Small intestine (tissue), 7 donors: ENCODE data around the gene ITSN1. TPM values are rescaled to one million over a fixed set of nuclear protein-coding genes. Genes with fewer than 3 reads are reported as not detected.

ENCODE experiments used
- DNase-seq, 2 donors: peaks; one replicate each; pipeline versions ENCODE4 v3.0.0 to v3.0.0-alpha.2; 2013
- FAIRE-seq: peaks from 2 replicates; lab custom pipeline; 2012; peaks lifted over from hg19 to GRCh38; lab: Jason Lieb, UNC
- H3K27ac ChIP-seq, 3 donors: one replicate each; pipeline ENCODE4 v1.5.1; 2013; ENCODE audit warnings: low read length in 2 of 3, mild to moderate bottlenecking in 2 of 3, control low read depth in 1 of 3, inconsistent platforms in 1 of 3, low read depth in 1 of 3, moderate library complexity in 1 of 3
- H3K27me3 ChIP-seq, 3 donors: one replicate each; pipeline ENCODE4 v1.6.1; 2013; ENCODE audit warnings: low read length in 3 of 3, inconsistent platforms in 1 of 3; ENCODE audit not compliant: control insufficient read depth in 3 of 3, insufficient read depth in 3 of 3
- H3K36me3 ChIP-seq, 3 donors: one replicate each; pipeline ENCODE4 v1.6.1; 2013; ENCODE audit warnings: low read length in 3 of 3, inconsistent platforms in 1 of 3, low read depth in 1 of 3, mild to moderate bottlenecking in 1 of 3, moderate library complexity in 1 of 3; ENCODE audit not compliant: control insufficient read depth in 3 of 3, insufficient read depth in 2 of 3
- H3K4me1 ChIP-seq, 3 donors: one replicate each; pipeline ENCODE4 v1.6.1; 2013; ENCODE audit warnings: low read length in 2 of 3, inconsistent platforms in 1 of 3, low read depth in 1 of 3, mild to moderate bottlenecking in 1 of 3, moderate library complexity in 1 of 3; ENCODE audit not compliant: control insufficient read depth in 3 of 3, insufficient read depth in 2 of 3
- H3K4me3 ChIP-seq, 3 donors: one replicate each; pipeline ENCODE4 v1.5.1; 2013; ENCODE audit warnings: low read length in 3 of 3, control low read depth in 1 of 3, inconsistent platforms in 1 of 3, low read depth in 1 of 3, mild to moderate bottlenecking in 1 of 3, moderate library complexity in 1 of 3
- H3K9me3 ChIP-seq, 2 donors: one replicate each; pipeline ENCODE4 v1.6.1; 2013; ENCODE audit warnings: low read depth in 1 of 2, low read length in 1 of 2; ENCODE audit not compliant: control insufficient read depth in 2 of 2, insufficient read depth in 1 of 2
- WGBS, 3 donors: extraction: QIAGEN DNeasy Blood & Tissue Kit; methylation state at CpG; one replicate each; pipeline ENCODE4 v1.1.7; 2013; 5-methylcytosine and 5-hydroxymethylcytosine counted together
- polyA plus RNA-seq, 4 donors: library from polyadenylated mRNA; stranded (reverse) in 3 of 4; unstranded in 1 of 4; fragments of 200-250 nt in 3 of 4; fragments of 120-200 nt in 1 of 4; gene quantifications; one replicate each; pipeline versions ENCODE4 v1.2.1 to v1.2.3, GENCODE V29; 2013
- donor health status: healthy with polysubstance abuse.
- donor health status: control.
- donor health status: control.
- donor health status: Bipolar disorder and iron deficiency.
- donor health status: healthy.

Gene ITSN1
- polyA plus RNA-seq, 4 donors: 10.5 to 38.0 (median 21.1) TPM

GRCh38 chr21:33761441-33762036 is 119.2 kb downstream of the ITSN1 start:
- Histone ChIP-seq H3K36me3 (peaks cover 0 to 17% (median 2%) of the 10 kb centered on the region in 3 donors), H3K27me3 (no peaks in the 10 kb centered on the region), H3K27ac (peak overlapping the region in 2 of 3 donors; percentile 29 to 75), H3K4me3 (no peak overlapping the region), H3K9me3 (no peaks in the 10 kb centered on the region), H3K4me1 (no peaks in the 10 kb centered on the region)
- FAIRE-seq: no peak
- peak; percentile 31 to 35 for DNase-seq
- WGBS, 3 donors: 45 to 79% (median 71%) methylated on average over 6 of the region's 6 CpGs

- H3K36me3 ChIP-seq: peaks cover 0 to 16% (median 2%) of the 10 kb centered on the region in 3 donors
- WGBS, 3 donors: 86 to 94% (median 92%) methylated on average over 9 of the region's 9 CpGs
- H3K4me1 ChIP-seq: no peaks in the 10 kb centered on the region
- no peak overlapping the region for H3K4me3 ChIP-seq
- FAIRE-seq (no peak), DNase-seq (no peak)
- H3K27me3 ChIP-seq: no peaks in the 10 kb centered on the region
- no peak overlapping the region for H3K27ac ChIP-seq
- no peaks in the 10 kb centered on the region for H3K9me3 ChIP-seq
These were observed 120.7 kb downstream of the ITSN1 start for GRCh38 chr21:33762803-33763581.

- H3K27me3 ChIP-seq: no peaks in the 10 kb centered on the region
- 88 to 92% (median 88%) methylated on average over 3 of the region's 3 CpGs for WGBS, 3 donors
- no peak overlapping the region for H3K4me3 ChIP-seq
- H3K9me3 ChIP-seq: no peaks in the 10 kb centered on the region
- no peaks in the 10 kb centered on the region for H3K4me1 ChIP-seq
- DNase-seq: no peak
- FAIRE-seq: no peak
- peaks cover 0 to 14% (median 2%) of the 10 kb centered on the region in 3 donors for H3K36me3 ChIP-seq
- no peak overlapping the region for H3K27ac ChIP-seq
These were observed 121.2 kb downstream of the ITSN1 start for GRCh38 chr21:33763582-33763899.

- Histone ChIP-seq H3K27me3 (no peaks in the 10 kb centered on the region), H3K9me3 (no peaks in the 10 kb centered on the region), H3K4me3 (no peak overlapping the region), H3K4me1 (no peaks in the 10 kb centered on the region), H3K27ac (no peak overlapping the region), H3K36me3 (peaks cover 0 to 32% (median 2%) of the 10 kb centered on the region in 3 donors)
- FAIRE-seq: no peak
- DNase-seq: no peak
- WGBS, 3 donors: 93 to 100% (median 97%) methylated on average over 1 of the region's 1 CpG
These were observed 124.9 kb downstream of the ITSN1 start for GRCh38 chr21:33767236-33767635.

GRCh38 chr21:33767960-33768359 is 125.7 kb downstream of the ITSN1 start:
- DNase-seq: no peak
- Histone ChIP-seq H3K27me3 (no peaks in the 10 kb centered on the region), H3K4me3 (no peak overlapping the region), H3K27ac (no peak overlapping the region), H3K9me3 (no peaks in the 10 kb centered on the region), H3K36me3 (peaks cover 0 to 29% (median 2%) of the 10 kb centered on the region in 3 donors), H3K4me1 (no peaks in the 10 kb centered on the region)
- WGBS, 3 donors: 87 to 93% (median 93%) methylated on average over 2 of the region's 2 CpGs
- no peak for FAIRE-seq

GRCh38 chr21:33769057-33769456 is 126.8 kb downstream of the ITSN1 start:
- H3K27ac ChIP-seq: no peak overlapping the region
- no peak for DNase-seq
- no peaks in the 10 kb centered on the region for H3K4me1 ChIP-seq
- H3K36me3 ChIP-seq: peaks cover 0 to 32% (median 2%) of the 10 kb centered on the region in 3 donors
- H3K4me3 ChIP-seq: no peak overlapping the region
- no peak for FAIRE-seq
- no peaks in the 10 kb centered on the region for H3K27me3 ChIP-seq
- 74 to 89% (median 88%) methylated on average over 1 of the region's 1 CpG for WGBS, 3 donors
- H3K9me3 ChIP-seq: no peaks in the 10 kb centered on the region

GRCh38 chr21:33770542-33770941 is 128.2 kb downstream of the ITSN1 start:
- H3K9me3 ChIP-seq: no peaks in the 10 kb centered on the region
- H3K36me3 ChIP-seq: peaks cover 0 to 29% (median 2%) of the 10 kb centered on the region in 3 donors
- no peaks in the 10 kb centered on the region for H3K4me1 ChIP-seq
- DNase-seq (no peak), FAIRE-seq (no peak)
- no peak overlapping the region for H3K4me3 ChIP-seq
- no peak overlapping the region for H3K27ac ChIP-seq
- no peaks in the 10 kb centered on the region for H3K27me3 ChIP-seq
- 92 to 100% (median 92%) methylated on average over 3 of the region's 3 CpGs for WGBS, 3 donors

- Histone ChIP-seq H3K4me1 (no peaks in the 10 kb centered on the region), H3K4me3 (no peak overlapping the region), H3K36me3 (peaks cover 0 to 26% (median 2%) of the 10 kb centered on the region in 3 donors), H3K9me3 (no peaks in the 10 kb centered on the region), H3K27ac (no peak overlapping the region), H3K27me3 (no peaks in the 10 kb centered on the region)
- DNase-seq (no peak), FAIRE-seq (no peak)
- WGBS, 3 donors: 93 to 95% (median 94%) methylated on average over 18 of the region's 18 CpGs
These were observed 129.7 kb downstream of the ITSN1 start for GRCh38 chr21:33771976-33772375.
